HUDEP-2 (cell line): ENCODE measurements around the gene REPS1.
"Not testable (repeated sequence)": the region's sequence is repeated elsewhere in the genome, so short reads cannot be mapped to it uniquely, and the experiment has no call there.

Source experiments
- DNase-seq, 76 experiments: peaks; one replicate each; lab custom pipeline; 2025; ENCODE audit not compliant: unreplicated experiment in 76 of 76; lab: John Stamatoyannopoulos, UW

Gene REPS1

GRCh38 chr6:138944412-138944811, 43.6 kb downstream of the REPS1 start:
- no peak for DNase-seq

- DNase-seq, result no peak
Observed at GRCh38 chr6:138943089-138943625, 44.9 kb downstream of the REPS1 start.

GRCh38 chr6:138936873-138937272, 51.2 kb downstream of the REPS1 start:
- DNase-seq, result not testable (repeated sequence)

- no peak for DNase-seq
Observed at GRCh38 chr6:138931660-138932059, 56.4 kb downstream of the REPS1 start.

GRCh38 chr6:138926579-138926978, 61.5 kb downstream of the REPS1 start:
- no peak for DNase-seq

GRCh38 chr6:138925806-138926205, 62.2 kb downstream of the REPS1 start:
- DNase-seq, result no peak

GRCh38 chr6:138923561-138923960, 64.5 kb downstream of the REPS1 start:
- no peak for DNase-seq

GRCh38 chr6:138920906-138921305, 67.1 kb downstream of the REPS1 start:
- DNase-seq, result no peak

- DNase-seq, result no peak
Observed at GRCh38 chr6:138914701-138915100, 73.4 kb downstream of the REPS1 start.

GRCh38 chr6:138912308-138912707, 75.7 kb downstream of the REPS1 start:
- no peak for DNase-seq

- DNase-seq, result no peak
Observed at GRCh38 chr6:138909975-138910374, 78.1 kb downstream of the REPS1 start.

GRCh38 chr6:138909511-138909910, 78.5 kb downstream of the REPS1 start:
- DNase-seq, result no peak

GRCh38 chr6:138907167-138907566, 80.9 kb downstream of the REPS1 start:
- no peak for DNase-seq

- no peak for DNase-seq
Observed at GRCh38 chr6:138897031-138897430, 91.0 kb downstream of the REPS1 start.

GRCh38 chr6:138896104-138896756, 91.8 kb downstream of the REPS1 start:
- no peak for DNase-seq

GRCh38 chr6:138891255-138891986, 96.6 kb downstream of the REPS1 start:
- no peak for DNase-seq

GRCh38 chr6:138885156-138885819, 102.8 kb downstream of the REPS1 start:
- DNase-seq, result no peak

GRCh38 chr6:138882369-138883017, 105.6 kb downstream of the REPS1 start:
- DNase-seq, result no peak

- DNase-seq, result no peak
Observed at GRCh38 chr6:138873191-138873590, 114.9 kb downstream of the REPS1 start.

GRCh38 chr6:138869398-138869797, 118.7 kb downstream of the REPS1 start:
- no peak for DNase-seq

GRCh38 chr6:138868181-138868580, 119.9 kb downstream of the REPS1 start:
- no peak for DNase-seq
